GM21723 (cell line): Measurements from ENCODE around the gene MC4R.
"Not testable (repeated sequence)": the region's sequence is repeated elsewhere in the genome, so short reads cannot be mapped to it uniquely, and the experiment has no call there.

Experiments
- ATAC-seq: cut with Tn5 transposase; IDR thresholded peaks from one replicate; pipeline ENCODE4 v1.9.1; 2021; ENCODE audit warnings: mild to moderate bottlenecking, moderate library complexity; ENCODE audit not compliant: unreplicated experiment

Gene MC4R

DNA sequence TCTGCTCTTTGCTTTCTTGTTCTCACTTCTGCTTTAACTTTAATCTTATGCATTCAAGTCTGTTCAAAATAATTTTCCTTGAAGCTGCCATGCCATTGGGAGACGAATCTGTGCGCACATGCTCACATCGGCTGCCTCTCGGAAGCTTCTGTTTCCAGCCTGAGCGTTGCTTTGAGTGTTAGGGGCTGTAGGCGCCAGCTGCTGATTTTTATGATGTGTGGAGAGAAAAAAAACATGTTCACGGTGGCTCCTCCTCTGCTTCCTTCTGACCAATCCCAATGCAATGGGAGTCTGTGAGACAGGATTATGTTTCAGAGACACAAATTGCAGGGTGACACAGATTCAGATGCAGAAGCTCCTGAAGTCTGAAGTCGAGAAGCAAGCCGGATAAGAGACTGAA lies at the start of gene MC4R:
TSS of gene MC4R (minus strand) at position 180 of the 400 bp plus-strand sequence. CDS start 426 bp downstream, outside the sequence.
- ATAC-seq = no peak

DNA sequence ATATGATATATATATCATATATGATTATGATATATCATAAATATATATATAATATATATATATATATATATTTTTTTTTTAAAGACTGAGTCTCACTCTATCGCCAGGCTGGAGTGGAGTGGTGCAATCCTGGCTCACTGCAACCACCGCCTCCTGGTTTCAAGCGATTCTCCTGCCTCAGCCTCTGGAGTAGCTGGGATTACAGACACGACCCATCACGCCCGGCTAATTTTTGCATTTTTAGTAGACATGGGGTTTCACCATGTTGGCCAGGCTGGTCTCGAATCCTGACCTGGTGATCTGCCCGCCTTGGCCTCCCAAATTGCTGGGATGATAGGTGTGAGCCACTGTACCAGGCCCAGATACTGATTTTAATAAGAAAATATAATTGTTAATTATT lies 49.7 kb upstream of the MC4R start:
- not testable (repeated sequence) for ATAC-seq

GRCh38 chr18:60421356-60422118 lies 49.0 kb upstream of the MC4R start:
- ATAC-seq = no peak

DNA sequence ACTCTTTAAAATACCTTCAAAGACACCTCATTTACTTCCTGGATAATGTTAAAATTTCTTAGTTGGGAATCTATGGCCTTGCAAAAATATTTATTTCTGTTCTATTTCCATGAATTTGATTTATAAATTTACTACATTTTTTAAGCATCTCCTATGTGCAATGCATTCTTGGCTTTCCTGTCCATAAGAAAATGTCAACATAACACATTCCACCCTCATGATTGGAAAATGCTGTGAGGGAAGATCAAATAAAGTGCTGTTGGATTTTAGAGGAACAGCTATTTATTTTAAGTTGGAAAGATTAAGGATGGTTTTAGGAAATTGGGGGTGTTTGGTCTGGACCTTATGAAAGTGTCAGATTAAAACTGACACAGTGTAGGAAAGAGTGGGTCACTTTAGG lies 45.4 kb upstream of the MC4R start:
- ATAC-seq = no peak

DNA sequence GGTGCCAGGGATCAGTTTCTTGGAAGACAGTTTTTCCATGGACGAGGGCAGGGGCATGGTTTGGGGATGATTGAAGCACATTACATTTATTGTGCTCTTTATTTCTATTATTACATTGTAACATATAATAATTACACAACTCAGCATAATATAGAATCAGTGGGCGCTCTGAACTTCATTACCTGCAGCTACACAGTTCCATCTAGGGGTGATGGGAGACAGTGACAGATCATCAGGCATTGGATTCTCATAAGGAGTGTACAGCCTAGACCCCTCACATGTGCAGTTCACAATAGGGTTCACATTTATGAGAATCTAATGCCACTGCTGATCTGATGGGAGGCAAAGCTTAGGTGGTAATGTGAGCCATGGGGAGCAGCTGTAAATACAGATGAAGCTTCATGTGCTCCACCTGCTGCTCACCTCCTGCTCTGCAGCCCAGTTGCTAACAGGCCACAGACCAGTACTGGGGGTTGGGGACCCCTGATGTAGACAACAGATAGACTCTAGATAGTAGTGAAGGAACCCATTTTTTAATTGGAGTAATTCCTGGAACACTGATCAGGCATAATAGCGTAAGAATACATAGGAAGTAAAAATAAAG lies 41.5 kb upstream of the MC4R start:
- ATAC-seq = peak; percentile 63

GRCh38 chr18:60411715-60412114 lies 39.1 kb upstream of the MC4R start:
- ATAC-seq = no peak

DNA sequence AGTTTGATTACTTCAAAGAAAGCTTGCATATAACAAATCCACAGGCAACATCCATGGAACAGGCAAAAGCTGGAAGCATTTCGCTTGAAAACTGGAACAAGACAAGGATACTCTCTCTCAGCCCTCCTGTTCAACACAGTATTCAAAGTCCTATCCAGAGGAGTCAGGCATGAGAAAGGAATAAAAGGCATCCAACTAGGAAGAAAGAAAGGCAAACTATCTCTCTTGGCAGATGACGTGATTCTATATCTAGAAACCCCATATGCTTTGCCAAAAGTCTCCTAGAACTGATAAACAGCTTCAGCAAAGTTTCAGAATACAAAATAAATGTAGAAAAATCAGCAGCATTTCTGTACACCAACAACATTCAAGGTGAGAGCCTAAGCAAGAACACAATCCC lies 34.1 kb upstream of the MC4R start:
- no peak for ATAC-seq

DNA sequence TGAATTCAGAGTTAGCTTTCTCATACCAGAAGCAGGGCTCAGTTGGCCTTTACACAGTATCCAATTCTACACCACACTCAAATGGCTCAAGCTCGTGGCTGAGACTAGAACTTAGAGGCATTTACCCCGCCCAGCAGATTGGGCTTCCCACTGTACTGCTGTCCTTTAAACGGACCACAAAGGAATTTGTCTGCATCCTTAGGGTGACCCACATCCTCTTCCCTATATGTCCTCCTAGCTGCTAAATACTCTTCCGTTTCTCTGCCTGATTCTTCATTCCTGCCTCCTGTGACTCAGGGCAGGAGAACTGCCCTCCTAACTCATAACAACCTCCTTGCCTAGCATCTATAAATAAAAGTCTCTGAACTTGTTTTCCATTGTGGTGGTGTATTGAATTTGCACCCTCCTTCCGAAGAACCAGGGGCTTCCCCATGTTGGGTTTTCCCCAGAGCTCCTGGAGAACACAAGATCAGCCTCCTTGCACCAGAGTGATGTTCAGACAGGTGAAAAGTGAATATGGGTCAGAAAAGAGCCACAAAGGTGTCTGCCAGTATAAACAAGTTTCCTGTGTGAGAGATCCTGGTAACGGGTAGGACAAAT lies 32.0 kb upstream of the MC4R start:
- ATAC-seq = no peak

DNA sequence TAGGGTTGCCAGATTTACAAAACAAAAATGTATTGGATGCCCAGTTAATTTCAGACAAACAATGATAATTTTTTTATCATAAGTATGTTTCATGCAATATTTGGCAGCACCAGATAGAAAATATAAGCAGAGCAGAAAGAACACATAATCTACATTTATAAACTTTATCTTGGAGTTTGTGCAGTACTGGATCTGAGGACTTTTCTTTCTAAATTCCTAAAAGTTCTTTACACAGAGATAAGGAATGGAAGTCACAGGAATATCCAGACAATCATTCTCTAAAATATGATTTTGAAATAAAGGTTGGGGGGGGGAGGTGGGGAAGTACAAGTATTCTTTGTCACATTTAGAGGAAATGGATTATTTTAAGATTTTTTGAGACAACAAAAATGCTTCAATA lies 28.8 kb upstream of the MC4R start:
- ATAC-seq = no peak

DNA sequence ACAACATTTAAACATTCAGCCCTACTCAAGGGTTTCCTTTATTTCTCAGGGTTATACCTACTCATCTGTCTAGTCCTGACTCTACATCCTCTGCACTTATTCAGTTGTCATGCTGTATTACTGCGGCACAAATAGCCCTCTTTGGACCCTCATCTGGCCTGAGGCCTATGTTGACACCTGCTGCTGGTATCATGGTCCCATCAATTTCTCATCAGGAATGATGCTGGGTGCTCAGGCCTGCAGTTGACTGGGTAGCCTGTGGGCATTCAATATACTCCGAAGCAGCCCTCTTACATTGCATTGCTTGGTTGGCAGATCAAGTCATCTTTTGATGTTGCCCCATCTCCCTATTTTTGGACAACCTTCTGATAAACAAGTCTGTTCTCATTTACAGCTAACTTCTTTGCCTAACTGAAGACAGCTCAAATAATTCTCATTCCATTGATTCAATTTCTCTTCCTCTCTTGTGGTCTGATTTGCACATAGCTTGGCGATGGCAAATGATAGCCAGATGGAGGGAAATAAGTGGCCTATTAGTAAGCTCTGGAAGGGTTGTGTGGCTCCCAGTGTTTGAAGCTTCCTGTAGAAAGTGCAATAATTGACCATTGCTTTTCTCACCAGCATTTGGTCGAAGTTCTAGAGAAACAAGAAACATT lies 19.1 kb upstream of the MC4R start:
- ATAC-seq = no peak

DNA sequence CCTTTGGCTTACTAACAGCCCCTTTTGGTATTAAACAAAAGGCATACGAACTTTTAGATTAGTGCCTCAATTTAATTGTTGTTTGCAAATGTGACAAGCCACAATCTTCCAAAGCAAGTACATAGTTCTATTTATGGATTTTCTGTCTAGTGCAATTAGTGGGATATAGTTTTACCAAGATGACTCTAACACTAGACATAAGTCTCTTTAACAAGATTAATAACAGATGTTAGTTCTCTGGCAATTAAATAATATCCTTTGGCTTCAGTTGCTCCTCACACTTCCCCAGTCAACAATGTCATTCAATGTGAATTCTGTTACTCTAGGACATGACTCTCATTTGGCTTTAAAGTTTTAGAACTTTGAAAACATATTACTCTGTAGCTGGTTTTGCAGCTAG lies 16.7 kb upstream of the MC4R start:
- ATAC-seq = no peak

DNA sequence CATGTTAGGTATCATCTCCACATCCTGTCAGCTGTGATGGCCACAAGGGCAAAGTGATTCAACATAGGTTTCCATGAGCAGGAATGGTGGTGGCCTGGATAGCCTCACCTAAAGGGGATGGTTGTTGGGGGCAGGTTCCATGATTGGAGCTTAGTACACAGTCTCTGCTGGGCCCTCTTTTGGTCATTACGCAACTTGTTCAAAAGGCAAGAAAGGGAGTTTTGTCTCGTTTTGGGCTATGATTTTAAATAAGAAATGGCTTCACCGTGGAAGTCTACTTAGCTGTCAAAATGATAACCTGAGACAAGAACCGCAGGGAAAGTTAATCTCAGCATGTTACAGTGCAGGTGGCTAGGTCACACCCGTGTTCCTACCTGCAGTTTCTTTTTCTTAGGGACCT lies 13.1 kb upstream of the MC4R start:
- ATAC-seq = no peak

GRCh38 chr18:60383893-60384292 lies 11.3 kb upstream of the MC4R start:
- no peak for ATAC-seq

GRCh38 chr18:60377778-60378469 lies 5.3 kb upstream of the MC4R start:
- no peak for ATAC-seq

DNA sequence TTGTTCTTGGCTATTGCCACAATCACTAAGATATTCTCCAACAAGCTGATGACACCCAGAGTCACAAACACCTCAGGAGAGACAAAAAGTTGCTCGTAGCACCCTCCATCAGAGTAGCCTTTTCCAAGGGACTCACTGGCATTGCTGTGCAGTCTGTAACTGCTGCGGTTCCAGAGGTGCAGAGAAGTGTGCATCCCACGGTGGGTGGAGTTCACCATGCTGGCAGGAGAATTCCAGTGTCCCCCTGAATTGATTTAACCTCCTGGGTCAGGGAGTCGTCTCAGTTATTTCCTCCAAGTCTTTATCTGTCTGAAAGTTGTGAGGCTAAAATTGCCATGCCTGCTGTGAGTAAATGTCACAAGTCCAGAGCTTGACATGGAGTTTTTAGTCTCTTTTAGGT lies 443 bp downstream of the MC4R start:
- ATAC-seq = no peak

GRCh38 chr18:60358516-60358915 lies 14.1 kb downstream of the MC4R start:
- no peak for ATAC-seq

DNA sequence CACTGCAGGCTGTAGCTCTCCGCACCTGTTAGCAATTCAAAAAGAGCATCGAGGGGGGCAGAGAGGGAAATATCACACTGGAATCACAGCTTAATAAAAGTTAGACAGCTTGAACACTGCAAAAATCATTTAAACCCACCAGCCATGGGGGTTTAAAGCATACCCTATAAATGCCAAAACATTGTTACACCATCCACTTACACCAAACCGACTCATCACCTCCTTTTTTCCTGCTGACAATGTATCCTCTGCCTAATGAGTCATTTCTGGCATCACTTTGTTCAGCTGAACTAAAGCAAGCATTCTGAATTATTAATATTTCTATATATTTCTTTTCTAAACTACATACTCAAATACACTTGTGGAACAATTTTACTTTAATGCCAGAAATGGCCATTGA lies 21.6 kb downstream of the MC4R start:
- no peak for ATAC-seq

DNA sequence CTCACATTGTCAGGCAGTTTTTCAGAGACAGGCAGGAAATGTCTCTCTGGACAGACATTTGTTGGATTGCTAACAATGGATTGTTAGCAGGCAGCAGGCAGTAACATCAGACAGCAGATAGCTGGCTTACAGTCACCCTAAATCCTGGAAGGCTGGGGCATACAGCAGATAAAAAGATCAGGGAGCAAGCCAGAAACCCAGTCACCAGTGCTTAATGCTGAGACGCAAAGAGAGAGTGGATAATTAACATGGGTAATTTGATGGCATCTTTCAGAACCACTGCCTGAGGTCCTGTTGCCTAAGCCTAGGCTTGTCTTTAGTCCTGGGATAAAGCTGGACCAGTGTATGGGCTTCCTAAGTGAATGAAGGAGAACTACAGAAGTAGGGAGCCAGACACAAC lies 22.4 kb downstream of the MC4R start:
- ATAC-seq = no peak

DNA sequence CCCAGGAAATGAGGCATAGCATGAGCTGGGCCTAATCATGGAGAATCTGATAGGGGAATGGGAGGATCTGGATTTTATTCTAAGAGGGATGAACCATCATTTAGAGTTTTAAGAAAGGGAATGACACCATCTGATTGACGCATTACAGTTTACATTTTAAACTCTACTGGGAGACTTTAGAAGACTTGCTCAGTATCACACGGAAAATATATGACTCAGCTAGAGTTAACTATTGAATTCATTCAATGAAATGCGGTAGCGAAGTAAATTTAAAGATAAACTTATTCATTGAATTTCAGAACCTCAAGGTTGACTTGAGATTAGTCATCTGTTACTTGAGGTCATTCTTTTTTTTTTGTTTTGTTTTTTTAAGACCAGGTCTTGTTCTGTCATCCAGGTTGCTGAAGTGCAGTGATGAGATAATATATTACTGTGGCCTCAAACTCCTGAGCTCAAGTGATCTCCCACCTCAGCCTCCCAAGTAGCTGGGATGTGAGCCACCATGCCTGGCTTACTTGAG lies 25.0 kb downstream of the MC4R start:
- no peak for ATAC-seq

DNA sequence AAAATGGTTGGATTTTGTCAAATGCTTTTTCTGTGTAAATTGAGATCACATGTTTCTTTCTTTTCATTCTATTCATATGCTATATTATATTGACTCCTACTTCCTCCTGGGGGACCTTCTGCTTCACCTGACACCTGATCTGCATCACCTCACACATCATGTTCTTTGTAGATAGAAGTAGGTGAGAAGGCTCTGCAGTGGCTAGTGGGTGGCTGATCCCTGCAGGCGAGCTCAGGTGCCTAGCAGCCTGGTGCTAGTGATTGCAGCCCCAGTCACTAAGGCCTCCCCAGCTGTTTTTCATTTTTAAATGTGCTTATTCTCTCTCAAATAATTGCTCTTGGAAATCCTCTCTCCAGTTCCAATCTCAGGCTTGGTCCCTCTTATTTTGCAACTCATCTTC lies 33.6 kb downstream of the MC4R start:
- ATAC-seq = no peak

- ATAC-seq = no peak
Measured at GRCh38 chr18:60331890-60332289, 40.7 kb downstream of the MC4R start.
